Right lobe of liver (tissue), 4 donors: ENCODE results near the gene IL3.

ENCODE experiments used
- POLR2A ChIP-seq: fragments of 450-650 bp; IDR thresholded peaks from one replicate; pipeline ENCODE4 v1.6.1; 2017; ENCODE audit warnings: antibody characterized with exemption, mild to moderate bottlenecking
- TF ChIP-seq, protein P1 (sequence below), 4 donors: fragments of 200-600 bp in 3 of 4; fragments of 450-650 bp in 1 of 4; IDR thresholded peaks; one replicate each; pipeline versions ENCODE4 v1.5.1 to v1.8.0; 2016 to 2022; ENCODE audit warnings: antibody characterized with exemption in 4 of 4, mild to moderate bottlenecking in 2 of 4
- donor health status: DM: no; HTN: no; CAD: no.
- donor health status: DM: no; HTN: no; CAD: no.
- donor health status: DM: no; HTN: yes; CAD: no.

DNA sequence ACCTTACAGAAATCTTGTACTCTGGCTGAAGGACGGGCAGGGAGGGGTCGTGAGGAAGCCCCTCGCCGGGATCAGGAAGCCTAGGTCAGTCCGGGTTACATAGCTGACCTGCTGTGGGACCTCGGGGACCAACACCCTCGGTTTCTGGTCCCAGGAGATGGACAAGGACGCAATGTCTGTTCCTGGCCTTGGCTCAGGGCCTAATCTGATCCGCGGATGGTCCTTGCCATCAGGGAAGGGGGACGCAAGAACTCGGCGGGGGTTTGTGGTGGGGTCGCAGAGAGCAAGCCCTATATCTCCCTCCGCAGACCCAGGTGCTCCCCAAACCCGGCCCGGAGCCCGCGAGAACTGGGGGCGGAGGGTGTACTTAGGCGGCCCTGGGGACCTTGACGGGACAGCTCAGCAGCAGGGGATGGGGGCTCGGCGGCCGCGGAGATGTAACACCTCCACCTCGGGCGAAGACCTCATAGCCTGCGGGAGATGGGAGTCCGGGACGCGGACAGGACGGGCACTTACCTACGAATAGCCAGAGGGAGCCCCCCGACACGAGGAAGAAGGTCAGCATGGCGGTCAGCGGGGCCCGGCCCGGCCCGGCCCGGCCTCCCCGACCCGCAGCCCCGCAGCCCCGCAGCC, 49.4 kb upstream of the IL3 start:
- TF ChIP-seq, protein P1, sequence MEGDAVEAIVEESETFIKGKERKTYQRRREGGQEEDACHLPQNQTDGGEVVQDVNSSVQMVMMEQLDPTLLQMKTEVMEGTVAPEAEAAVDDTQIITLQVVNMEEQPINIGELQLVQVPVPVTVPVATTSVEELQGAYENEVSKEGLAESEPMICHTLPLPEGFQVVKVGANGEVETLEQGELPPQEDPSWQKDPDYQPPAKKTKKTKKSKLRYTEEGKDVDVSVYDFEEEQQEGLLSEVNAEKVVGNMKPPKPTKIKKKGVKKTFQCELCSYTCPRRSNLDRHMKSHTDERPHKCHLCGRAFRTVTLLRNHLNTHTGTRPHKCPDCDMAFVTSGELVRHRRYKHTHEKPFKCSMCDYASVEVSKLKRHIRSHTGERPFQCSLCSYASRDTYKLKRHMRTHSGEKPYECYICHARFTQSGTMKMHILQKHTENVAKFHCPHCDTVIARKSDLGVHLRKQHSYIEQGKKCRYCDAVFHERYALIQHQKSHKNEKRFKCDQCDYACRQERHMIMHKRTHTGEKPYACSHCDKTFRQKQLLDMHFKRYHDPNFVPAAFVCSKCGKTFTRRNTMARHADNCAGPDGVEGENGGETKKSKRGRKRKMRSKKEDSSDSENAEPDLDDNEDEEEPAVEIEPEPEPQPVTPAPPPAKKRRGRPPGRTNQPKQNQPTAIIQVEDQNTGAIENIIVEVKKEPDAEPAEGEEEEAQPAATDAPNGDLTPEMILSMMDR (IDR thresholded peaks at IDR 0.05), result no peak
- no peak for TF ChIP-seq POLR2A
